Transverse colon (tissue), 4 donors: Measurements from ENCODE around the gene TRPM8. TPM values are rescaled to one million over a fixed set of nuclear protein-coding genes. Genes with fewer than 3 reads are reported as not detected.

ENCODE experiments used
- DNase-seq: peaks from one replicate; pipeline ENCODE4 v3.0.0-alpha.2; 2019
- H3K27ac ChIP-seq, 4 donors: fragments of 200-600 bp; sonication (generic); 2 replicates each; pipeline ENCODE4 v1.5.1; 2016 to 2018; ENCODE audit warnings: inconsistent platforms in 4 of 4
- H3K27me3 ChIP-seq: fragments of 200-600 bp; sonication (generic); 2 replicates; pipeline ENCODE4 v1.5.1; 2017; ENCODE audit warnings: inconsistent platforms
- H3K36me3 ChIP-seq, 4 donors: fragments of 200-600 bp; sonication (generic); 2 replicates each; pipeline ENCODE4 v1.5.1; 2017 to 2019; ENCODE audit warnings: inconsistent platforms in 4 of 4
- H3K4me1 ChIP-seq, 4 donors: fragments of 200-600 bp; sonication (generic); 2 replicates each; pipeline ENCODE4 v1.5.1; 2017 to 2020; ENCODE audit warnings: inconsistent platforms in 4 of 4
- H3K4me3 ChIP-seq, 4 donors: fragments of 200-600 bp; sonication (generic); 1 replicate in 1 of 4; 2 replicates in 3 of 4; pipeline versions ENCODE4 v1.5.1 to v1.6.1; 2017 to 2019; ENCODE audit warnings: inconsistent platforms in 4 of 4
- H3K9me3 ChIP-seq, 2 donors: fragments of 200-600 bp; sonication (generic); 2 replicates each; pipeline ENCODE4 v1.5.1; 2017 to 2019; ENCODE audit warnings: inconsistent platforms in 2 of 2
- EP300 ChIP-seq: sonication (generic); formaldehyde crosslinking; IDR thresholded peaks from one replicate; pipeline ENCODE4 v1.6.1; 2017; ENCODE audit warnings: antibody characterized with exemption, low read depth
- POLR2A ChIP-seq: fragments of 450-650 bp; IDR thresholded peaks from one replicate; pipeline ENCODE4 v1.6.1; 2016; ENCODE audit warnings: antibody characterized with exemption, mild to moderate bottlenecking, moderate library complexity
- POLR2AphosphoS5 ChIP-seq, 3 donors: sonication (generic); formaldehyde crosslinking; IDR thresholded peaks; one replicate each; pipeline ENCODE4 v1.6.1; 2016; ENCODE audit warnings: antibody characterized with exemption in 3 of 3
- WGBS, 2 donors: methylation state at CpG; one replicate each; pipeline ENCODE4 v1.1.5; 2018; ENCODE audit warnings: low coverage in 1 of 2; 5-methylcytosine and 5-hydroxymethylcytosine counted together
- in situ Hi-C, 4 donors: fragments of 200-750 bp; cut with MboI; loops; one replicate each; pipeline versions ENCODE4 v1.15.0 to v1.15.1; 2017; ENCODE audit warnings: low sequenced_read_pairs in 3 of 4, low pct_ligation_motif_present in 1 of 4, low pct_unique_long_range_greater_than_20kb in 1 of 4
- intact Hi-C: fragments of 100-400 bp; cut with DNase I; formaldehyde crosslinking; loops from one replicate; pipeline ENCODE4 v1.15.1; 2023; ENCODE audit warnings: low total_unique reads
- total RNA-seq, 4 donors: library from RNA; depleted of rRNA; stranded (reverse); fragments of >200 nt; gene quantifications; one replicate each; pipeline ENCODE4 v1.1.0, GENCODE V29; 2016
- TF ChIP-seq, protein P1 (sequence below), 5 experiments: fragments of 200-600 bp in 3 of 5; fragments of 450-650 bp in 2 of 5; sonication (generic) in 3 of 5; IDR thresholded peaks; 1 replicate in 2 of 5; 2 replicates in 3 of 5; pipeline ENCODE4 v1.5.1; 2016 to 2017; ENCODE audit warnings: antibody characterized with exemption in 5 of 5, inconsistent platforms in 3 of 5, mild to moderate bottlenecking in 2 of 5, moderate library complexity in 1 of 5

The TRPM8 gene
- total RNA-seq, 4 donors from 2014 or later, result not detected

GRCh38 chr2:234046521-234046920 lies 129.3 kb downstream of the TRPM8 start:
- Histone ChIP-seq H3K9me3 (no peaks in the 10 kb centered on the region), H3K4me3 (no peak overlapping the region), H3K27me3 (no peaks in the 10 kb centered on the region), H3K4me1 (no peaks in the 10 kb centered on the region), H3K36me3 (no peaks in the 10 kb centered on the region), H3K27ac (no peak overlapping the region)
- TF ChIP-seq POLR2A (no peak), POLR2AphosphoS5 (IDR thresholded peaks at IDR 0.05) (no peak), EP300 (no peak)
- TF ChIP-seq, protein P1, sequence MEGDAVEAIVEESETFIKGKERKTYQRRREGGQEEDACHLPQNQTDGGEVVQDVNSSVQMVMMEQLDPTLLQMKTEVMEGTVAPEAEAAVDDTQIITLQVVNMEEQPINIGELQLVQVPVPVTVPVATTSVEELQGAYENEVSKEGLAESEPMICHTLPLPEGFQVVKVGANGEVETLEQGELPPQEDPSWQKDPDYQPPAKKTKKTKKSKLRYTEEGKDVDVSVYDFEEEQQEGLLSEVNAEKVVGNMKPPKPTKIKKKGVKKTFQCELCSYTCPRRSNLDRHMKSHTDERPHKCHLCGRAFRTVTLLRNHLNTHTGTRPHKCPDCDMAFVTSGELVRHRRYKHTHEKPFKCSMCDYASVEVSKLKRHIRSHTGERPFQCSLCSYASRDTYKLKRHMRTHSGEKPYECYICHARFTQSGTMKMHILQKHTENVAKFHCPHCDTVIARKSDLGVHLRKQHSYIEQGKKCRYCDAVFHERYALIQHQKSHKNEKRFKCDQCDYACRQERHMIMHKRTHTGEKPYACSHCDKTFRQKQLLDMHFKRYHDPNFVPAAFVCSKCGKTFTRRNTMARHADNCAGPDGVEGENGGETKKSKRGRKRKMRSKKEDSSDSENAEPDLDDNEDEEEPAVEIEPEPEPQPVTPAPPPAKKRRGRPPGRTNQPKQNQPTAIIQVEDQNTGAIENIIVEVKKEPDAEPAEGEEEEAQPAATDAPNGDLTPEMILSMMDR (IDR thresholded peaks at IDR 0.05), result no peak
- intact Hi-C loops (no loop called here), in situ Hi-C loops (no loop called here)
- no peak for DNase-seq
- WGBS, 2 donors, result 80 to 81% methylated on average over 3 of the region's 3 CpGs

DNA sequence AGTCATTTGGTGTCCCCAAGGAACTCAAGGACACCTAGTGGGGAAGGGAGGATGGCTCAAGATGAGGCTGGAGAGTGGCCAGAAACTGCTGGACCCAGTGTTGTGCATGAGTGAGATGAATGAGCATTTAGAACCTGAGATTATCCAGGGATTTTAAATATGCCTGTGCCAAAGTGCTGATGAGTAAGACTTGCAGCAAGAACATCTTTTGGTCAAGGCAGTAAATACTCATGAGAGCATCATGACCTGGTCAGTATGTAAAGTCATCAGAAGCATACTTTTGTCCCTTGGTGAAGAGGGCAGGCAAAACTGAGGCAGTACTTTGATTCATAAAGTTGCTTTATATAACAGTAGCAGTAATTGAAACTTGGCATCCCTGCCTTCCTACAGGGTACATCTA lies 130.2 kb downstream of the TRPM8 start:
- no peak overlapping the region for H3K4me3 ChIP-seq
- in situ Hi-C loops, result no loop called here
- no peaks in the 10 kb centered on the region for H3K27me3 ChIP-seq
- H3K9me3 ChIP-seq, result no peaks in the 10 kb centered on the region
- intact Hi-C loops, result no loop called here
- H3K27ac ChIP-seq, result no peak overlapping the region
- no peaks in the 10 kb centered on the region for H3K36me3 ChIP-seq
- TF ChIP-seq, protein P1 (IDR thresholded peaks at IDR 0.05), result no peak
- TF ChIP-seq POLR2AphosphoS5 (IDR thresholded peaks at IDR 0.05), result no peak
- no peak for TF ChIP-seq POLR2A
- no peak for TF ChIP-seq EP300
- no peaks in the 10 kb centered on the region for H3K4me1 ChIP-seq
- no peak for DNase-seq

GRCh38 chr2:234048049-234048448 lies 130.9 kb downstream of the TRPM8 start:
- Histone ChIP-seq H3K4me1 (no peaks in the 10 kb centered on the region), H3K9me3 (no peaks in the 10 kb centered on the region), H3K27ac (no peak overlapping the region), H3K36me3 (no peaks in the 10 kb centered on the region), H3K27me3 (no peaks in the 10 kb centered on the region), H3K4me3 (no peak overlapping the region)
- WGBS, 2 donors, result 82 to 91% methylated on average over 4 of the region's 4 CpGs
- intact Hi-C loops (no loop called here), in situ Hi-C loops (no loop called here)
- DNase-seq, result no peak
- TF ChIP-seq, protein P1 (IDR thresholded peaks at IDR 0.05), result no peak
- no peak for TF ChIP-seq POLR2A
- no peak for TF ChIP-seq EP300
- TF ChIP-seq POLR2AphosphoS5 (IDR thresholded peaks at IDR 0.05), result no peak

DNA sequence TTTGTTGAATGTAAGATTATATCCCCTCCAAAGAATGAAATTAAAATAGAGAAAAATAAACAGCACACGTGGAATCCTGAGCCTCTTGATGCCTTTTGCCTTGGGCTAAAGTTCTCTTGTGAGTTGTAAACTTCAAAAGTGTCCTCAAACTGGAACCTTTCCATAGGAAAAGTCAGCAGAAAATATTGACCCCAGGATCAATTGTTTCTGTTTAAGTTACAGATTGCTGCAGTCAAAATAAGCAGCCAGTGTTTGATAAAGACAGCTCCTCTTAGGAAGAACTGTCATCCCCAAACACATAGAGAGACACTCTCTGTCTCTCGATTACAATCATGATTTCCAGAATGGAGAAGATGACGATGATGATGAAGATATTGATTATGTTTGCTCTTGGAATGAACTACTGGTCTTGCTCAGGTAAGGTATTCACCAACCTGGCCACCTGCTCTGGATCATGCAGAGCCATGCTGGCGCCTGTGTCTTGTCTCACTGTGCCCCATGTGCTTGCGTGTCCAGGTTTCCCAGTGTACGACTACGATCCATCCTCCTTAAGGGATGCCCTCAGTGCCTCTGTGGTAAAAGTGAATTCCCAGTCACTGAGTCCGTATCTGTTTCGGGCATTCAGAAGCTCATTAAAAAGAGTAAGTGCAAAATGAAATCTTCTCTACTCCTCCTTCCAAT lies 133.4 kb downstream of the TRPM8 start, which contains the start of gene SPP2:
TSS of gene SPP2 (plus strand) at position 248 of the 681 bp plus-strand sequence. CDS start at position 333, 85 bp downstream.
- 84 to 89% methylated on average over 9 of the region's 9 CpGs for WGBS, 2 donors
- in situ Hi-C loops, result no loop called here
- intact Hi-C loops, result no loop called here

More for the DNA sequence above, 133.4 kb downstream of the TRPM8 start, which contains the start of gene SPP2:
- Histone ChIP-seq H3K36me3 (no peaks in the 10 kb centered on the region), H3K27ac (no peak within 1 kb of the TSS), H3K9me3 (no peaks in the 10 kb centered on the region), H3K4me3 (no peak within 1 kb of the TSS), H3K27me3 (no peaks in the 10 kb centered on the region), H3K4me1 (no peaks in the 10 kb centered on the region)
- TF ChIP-seq POLR2AphosphoS5 (IDR thresholded peaks at IDR 0.05) (no peak), EP300 (no peak), POLR2A (no peak)
- TF ChIP-seq, protein P1 (IDR thresholded peaks at IDR 0.05), result no peak
- DNase-seq, result no peak
